K562 (cell line): ENCODE results near the gene TAS1R3. TPM values are rescaled to one million over a fixed set of nuclear protein-coding genes. Genes with fewer than 3 reads are reported as not detected.

Experiments
- BRF1 ChIP-seq: IDR thresholded peaks from 3 replicates; pipeline ENCODE4 v1.6.1; 2011; ENCODE audit warnings: borderline replicate concordance, mild to moderate bottlenecking; ENCODE audit not compliant: insufficient read length; ENCODE audit errors: extremely low read depth
- CEBPB ChIP-seq: fragments of 450-650 bp; IDR thresholded peaks from 2 replicates; pipeline ENCODE4 v1.6.1; 2016; ENCODE audit warnings: missing genetic modification characterization, missing compliant biosample characterization
- CEBPG ChIP-seq, 3 experiments: fragments of 200-800 bp in 1 of 3; sonication (Bioruptor generic) in 1 of 3; sonication (generic) in 1 of 3; formaldehyde crosslinking in 1 of 3; IDR thresholded peaks in 2 of 3; conservative IDR thresholded peaks in 1 of 3; 2 replicates each; pipeline versions ENCODE4 v1.6.1 to v1.8.0; 2016 to 2022; ENCODE audit warnings: missing compliant biosample characterization in 2 of 3, missing genetic modification characterization in 2 of 3, mild to moderate bottlenecking in 1 of 3, missing genetic modification reagents in 1 of 3
- CHCHD3 ChIP-seq: fragments of 250-450 bp; sonication (Bioruptor Pico); IDR thresholded peaks from 2 replicates; pipeline ENCODE4 v2.1.2; 2022; ENCODE audit warnings: mild to moderate bottlenecking
- ELF2 ChIP-seq: fragments of 250-450 bp; sonication (Bioruptor Pico); IDR thresholded peaks from 2 replicates; pipeline ENCODE4 v1.5.0; 2021; ENCODE audit warnings: mild to moderate bottlenecking
- FOXJ2 ChIP-seq: fragments of 200-800 bp; sonication (Bioruptor generic); IDR thresholded peaks from 2 replicates; pipeline ENCODE4 v1.6.1; 2016; ENCODE audit warnings: missing genetic modification characterization, missing compliant biosample characterization
- IRF2 ChIP-seq: sonication (generic); formaldehyde crosslinking; IDR thresholded peaks from 2 replicates; pipeline ENCODE4 v1.8.1; 2022; ENCODE audit warnings: mild to moderate bottlenecking, missing genetic modification reagents
- JUND ChIP-seq, 2 experiments: IDR thresholded peaks; 2 replicates in 1 of 2; 3 replicates in 1 of 2; pipeline ENCODE4 v1.6.1; 2011; ENCODE audit warnings: borderline replicate concordance in 2 of 2, low read depth in 2 of 2, low read length in 2 of 2, improper control_type of control experiment in 1 of 2, missing biosample characterization in 1 of 2, missing genetic modification characterization in 1 of 2, missing genetic modification reagents in 1 of 2
- LEF1 ChIP-seq: fragments of 450-650 bp; IDR thresholded peaks from 2 replicates; pipeline ENCODE4 v1.6.1; 2016; ENCODE audit warnings: mild to moderate bottlenecking
- MCM2 ChIP-seq: fragments of 450-650 bp; IDR thresholded peaks from 2 replicates; pipeline ENCODE4 v1.6.1; 2017; ENCODE audit warnings: low read depth, mild to moderate bottlenecking
- MTA1 ChIP-seq: fragments of 450-650 bp; IDR thresholded peaks from 2 replicates; pipeline ENCODE4 v1.6.1; 2017; ENCODE audit warnings: borderline replicate concordance
- PCBP1 ChIP-seq: fragments of 200-400 bp; formaldehyde crosslinking; IDR thresholded peaks from 2 replicates; pipeline ENCODE4 v1.6.1; 2018; ENCODE audit warnings: mild to moderate bottlenecking, low read depth, low read length; ENCODE audit not compliant: poor library complexity, severe bottlenecking
- POLR2AphosphoS5 ChIP-seq: IDR thresholded peaks from 2 replicates; pipeline ENCODE4 v1.6.1; 2011; ENCODE audit warnings: mild to moderate bottlenecking, low read depth, low read length, moderate library complexity; ENCODE audit not compliant: control insufficient read depth, insufficient read depth
- RAD21 ChIP-seq, 2 experiments: fragments of 250-450 bp in 1 of 2; fragments of 450-650 bp in 1 of 2; sonication (Bioruptor Pico) in 1 of 2; formaldehyde crosslinking in 1 of 2; IDR thresholded peaks in 1 of 2; conservative IDR thresholded peaks in 1 of 2; 2 replicates each; pipeline versions ENCODE4 v1.4.0 to v1.8.0; 2020 to 2022; ENCODE audit warnings: mild to moderate bottlenecking in 2 of 2, moderate library complexity in 1 of 2
- SIN3A ChIP-seq, 2 experiments: fragments of 150-350 bp in 1 of 2; IDR thresholded peaks; 2 replicates each; pipeline ENCODE4 v1.6.1; 2011 to 2016; ENCODE audit warnings: borderline replicate concordance in 2 of 2, low read depth in 2 of 2, low read length in 2 of 2, mild to moderate bottlenecking in 2 of 2, moderate library complexity in 2 of 2; ENCODE audit not compliant: control insufficient read depth in 1 of 2
- ZBTB11 ChIP-seq, 3 experiments: fragments of 200-800 bp in 1 of 3; fragments of 250-450 bp in 1 of 3; fragments of 450-650 bp in 1 of 3; sonication (Bioruptor Pico) in 1 of 3; sonication (Bioruptor generic) in 1 of 3; formaldehyde crosslinking in 1 of 3; IDR thresholded peaks; 2 replicates each; pipeline versions ENCODE4 v1.6.1 to v1.8.0; 2016 to 2022; ENCODE audit warnings: mild to moderate bottlenecking in 2 of 3, missing genetic modification characterization in 2 of 3, missing compliant biosample characterization in 1 of 3, moderate library complexity in 1 of 3
- ZNF12 ChIP-seq: sonication (generic); formaldehyde crosslinking; IDR thresholded peaks from 2 replicates; pipeline ENCODE4 v1.4.0; 2020; ENCODE audit warnings: mild to moderate bottlenecking, missing genetic modification reagents
- ZNF766 ChIP-seq: fragments of 200-800 bp; sonication (Bioruptor generic); conservative IDR thresholded peaks from 2 replicates; pipeline ENCODE4 v1.6.1; 2016; ENCODE audit warnings: missing genetic modification characterization, missing compliant biosample characterization
- polyA plus RNA-seq, 8 experiments: library from polyadenylated mRNA; depleted of rRNA in 4 of 8; stranded (reverse) in 5 of 8; unstranded in 3 of 8; fragments of >200 nt; fragmentation: Nextera tagmentation in 2 of 8; fragmentation: Illumina TruSeq in 1 of 8; extraction: Ambion mirVana in 2 of 8; extraction: Trizol in 1 of 8; gene quantifications; 2 replicates each; pipeline versions ENCODE4 v1.2.1 to v1.2.3, GENCODE V29; 2011 to 2014; ENCODE audit warnings: inconsistent platforms in 1 of 8, missing spikeins in 1 of 8
- total RNA-seq, 7 experiments: library from RNA; depleted of rRNA in 6 of 7; stranded (reverse); fragments of >200 nt in 6 of 7; fragmentation: Illumina TruSeq in 2 of 7; extraction: Trizol in 2 of 7; gene quantifications; 2 replicates each; pipeline versions ENCODE4 v1.2.1 to v1.2.3, GENCODE V29; 2011 to 2021; ENCODE audit warnings: low replicate concordance in 1 of 7
- TF ChIP-seq, protein P1 (sequence below): fragments of 450-650 bp; formaldehyde crosslinking; IDR thresholded peaks from 2 replicates; pipeline ENCODE4 v1.4.0; 2020; ENCODE audit warnings: mild to moderate bottlenecking, moderate library complexity
- TF ChIP-seq, protein P2 (sequence below), 2 experiments: fragments of 450-650 bp; conservative IDR thresholded peaks; 2 replicates each; pipeline ENCODE4 v1.6.1; 2017; ENCODE audit warnings: mild to moderate bottlenecking in 2 of 2, moderate library complexity in 2 of 2

The TAS1R3 gene
- total and polyA plus RNA-seq, 9 of the 15 experiments (the other 6 are each of a cell fraction or from before 2014, with no cell fraction given): 0.07 to 0.13 TPM; not detected in 7

GRCh38 chr1:1318131-1318652, 12.9 kb upstream of the TAS1R3 start (continued):
- TF ChIP-seq RAD21 (CRISPR knock-in tag; conservative IDR thresholded peaks at IDR 0.05 in 1 of 2, IDR thresholded peaks at IDR 0.05 in 1 of 2) (no peak), MTA1 (no peak), FOXJ2 (tag) (peak; percentile 73; the same call in 1 of the 2 replicates), MCM2 (no peak), BRF1 (no peak), IRF2 (CRISPR knock-in tag) (no peak), POLR2AphosphoS5 (peak; percentile 34; the same call in 1 of the 2 replicates), ZNF766 (CRISPR knock-in tag) (no peak), ELF2 (CRISPR knock-in tag) (no peak), ZNF12 (no peak), CEBPB (no peak), LEF1 (no peak), PCBP1 (no peak), SIN3A (IDR thresholded peaks at IDR 0.05; ENCODE audit: borderline replicate concordance in 2 of 2, control insufficient read depth in 1 of 2, low read depth in 2 of 2, low read length in 2 of 2) (0 out of 4 replicates have a peak, but pooled peaks of 1 of the 2 experiments have one; percentile 12), CHCHD3 (CRISPR knock-in tag) (no peak), CEBPG (CRISPR knock-in tag; IDR thresholded peaks at IDR 0.05) (no peak), CEBPG (tag; conservative IDR thresholded peaks at IDR 0.05 in 1 of 2, IDR thresholded peaks at IDR 0.05 in 1 of 2) (no peak), ZBTB11 (CRISPR knock-in tag; IDR thresholded peaks at IDR 0.05) (no peak), JUND (IDR thresholded peaks at IDR 0.05; ENCODE audit: borderline replicate concordance, low read depth, low read length) (peak; percentile 98), JUND (tag; IDR thresholded peaks at IDR 0.05; ENCODE audit: borderline replicate concordance, low read depth, low read length) (peak; percentile 95)
- TF ChIP-seq, protein P1, sequence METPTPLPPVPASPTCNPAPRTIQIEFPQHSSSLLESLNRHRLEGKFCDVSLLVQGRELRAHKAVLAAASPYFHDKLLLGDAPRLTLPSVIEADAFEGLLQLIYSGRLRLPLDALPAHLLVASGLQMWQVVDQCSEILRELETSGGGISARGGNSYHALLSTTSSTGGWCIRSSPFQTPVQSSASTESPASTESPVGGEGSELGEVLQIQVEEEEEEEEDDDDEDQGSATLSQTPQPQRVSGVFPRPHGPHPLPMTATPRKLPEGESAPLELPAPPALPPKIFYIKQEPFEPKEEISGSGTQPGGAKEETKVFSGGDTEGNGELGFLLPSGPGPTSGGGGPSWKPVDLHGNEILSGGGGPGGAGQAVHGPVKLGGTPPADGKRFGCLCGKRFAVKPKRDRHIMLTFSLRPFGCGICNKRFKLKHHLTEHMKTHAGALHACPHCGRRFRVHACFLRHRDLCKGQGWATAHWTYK (CRISPR knock-in tag): no peak
- TF ChIP-seq, protein P2, sequence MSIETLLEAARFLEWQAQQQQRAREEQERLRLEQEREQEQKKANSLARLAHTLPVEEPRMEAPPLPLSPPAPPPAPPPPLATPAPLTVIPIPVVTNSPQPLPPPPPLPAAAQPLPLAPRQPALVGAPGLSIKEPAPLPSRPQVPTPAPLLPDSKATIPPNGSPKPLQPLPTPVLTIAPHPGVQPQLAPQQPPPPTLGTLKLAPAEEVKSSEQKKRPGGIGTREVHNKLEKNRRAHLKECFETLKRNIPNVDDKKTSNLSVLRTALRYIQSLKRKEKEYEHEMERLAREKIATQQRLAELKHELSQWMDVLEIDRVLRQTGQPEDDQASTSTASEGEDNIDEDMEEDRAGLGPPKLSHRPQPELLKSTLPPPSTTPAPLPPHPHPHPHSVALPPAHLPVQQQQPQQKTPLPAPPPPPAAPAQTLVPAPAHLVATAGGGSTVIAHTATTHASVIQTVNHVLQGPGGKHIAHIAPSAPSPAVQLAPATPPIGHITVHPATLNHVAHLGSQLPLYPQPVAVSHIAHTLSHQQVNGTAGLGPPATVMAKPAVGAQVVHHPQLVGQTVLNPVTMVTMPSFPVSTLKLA (conservative IDR thresholded peaks at IDR 0.05): peak in 1 of 2 experiments; percentile 28; a peak in 1 of 4 replicates
